Measurements from ENCODE around the gene LCN6. TPM values are rescaled to one million over a fixed set of nuclear protein-coding genes. Genes with fewer than 3 reads are reported as not detected.

The LCN6 gene
- total RNA-seq, 1 donor from 2014 or later = not detected

- no peaks in the 10 kb centered on the region for H3K36me3 Mint-ChIP-seq
- Histone ChIP-seq H3K4me3 (no peak overlapping the region), H2AFZ (replicated peaks) (no peak overlapping the region), H3K27me3 (no peaks in the 10 kb centered on the region), H3K4me2 (no peak overlapping the region), H3K36me3 (no peaks in the 10 kb centered on the region), H3K79me2 (ENCODE audit: low read depth) (no peaks in the 10 kb centered on the region), H3K4me1 (peaks cover 10% of the 10 kb centered on the region), H3K9me3 (ENCODE audit: low read depth) (no peaks in the 10 kb centered on the region), H3K27ac (no peak overlapping the region), H4K20me1 (ENCODE audit: low read depth) (no peaks in the 10 kb centered on the region), H3F3A (ENCODE audit: low read depth) (peaks cover 14% of the 10 kb centered on the region), H3K9ac (no peak overlapping the region)
- DNase-seq (ENCODE audit: low spot score) = no peak
- TF ChIP-seq CTCF (IDR thresholded peaks at IDR 0.05) (no peak), EZH2phosphoT487 (IDR thresholded peaks at IDR 0.05) (no peak), EZH2 (IDR thresholded peaks at IDR 0.05) (no peak)
- peaks cover 19% of the 10 kb centered on the region for H3K4me1 Mint-ChIP-seq
- H3K4me3 Mint-ChIP-seq = peak overlapping the region; percentile 29
- H3K9me3 Mint-ChIP-seq = peaks cover 4% of the 10 kb centered on the region
- peaks cover 7% of the 10 kb centered on the region for H3K27me3 Mint-ChIP-seq (ENCODE audit: insufficient read depth, low read depth)
- peak overlapping the region; percentile 99 for H3K27ac Mint-ChIP-seq
Observed at GRCh38 chr9:136760424-136760823, 12.1 kb upstream of the LCN6 start.

GRCh38 chr9:136759436-136760325 is 11.4 kb upstream of the LCN6 start:
- H3K4me2 ChIP-seq = no peak overlapping the region
- Mint-ChIP-seq H3K27ac (peak overlapping the region; percentile 99), H3K27me3 (ENCODE audit: insufficient read depth, low read depth) (peaks cover 8% of the 10 kb centered on the region), H3K9me3 (peaks cover 7% of the 10 kb centered on the region), H3K36me3 (no peaks in the 10 kb centered on the region), H3K4me1 (peaks cover 19% of the 10 kb centered on the region), H3K4me3 (peak overlapping the region; percentile 43)
- no peak for TF ChIP-seq CTCF (IDR thresholded peaks at IDR 0.05)
- no peak for TF ChIP-seq EZH2phosphoT487 (IDR thresholded peaks at IDR 0.05)
- no peak for TF ChIP-seq EZH2 (IDR thresholded peaks at IDR 0.05)
- DNase-seq (ENCODE audit: low spot score) = no peak
- H4K20me1 ChIP-seq (ENCODE audit: low read depth) = no peaks in the 10 kb centered on the region
- no peak overlapping the region for H3K27ac ChIP-seq
- H3K4me1 ChIP-seq = peaks cover 13% of the 10 kb centered on the region
- no peaks in the 10 kb centered on the region for H3K27me3 ChIP-seq
- H3K4me3 ChIP-seq = no peak overlapping the region
- H3K36me3 ChIP-seq = no peaks in the 10 kb centered on the region
- no peak overlapping the region for H3K9ac ChIP-seq
- no peaks in the 10 kb centered on the region for H3K79me2 ChIP-seq (ENCODE audit: low read depth)
- H2AFZ ChIP-seq (replicated peaks) = no peak overlapping the region
- no peaks in the 10 kb centered on the region for H3K9me3 ChIP-seq (ENCODE audit: low read depth)
- peaks cover 17% of the 10 kb centered on the region for H3F3A ChIP-seq (ENCODE audit: low read depth)

- H3K27ac Mint-ChIP-seq = no peak overlapping the region
- H4K20me1 ChIP-seq (ENCODE audit: low read depth) = no peaks in the 10 kb centered on the region
- no peaks in the 10 kb centered on the region for H3K9me3 ChIP-seq (ENCODE audit: low read depth)
- H3K27me3 Mint-ChIP-seq (ENCODE audit: insufficient read depth, low read depth) = peaks cover 8% of the 10 kb centered on the region
- H3K36me3 Mint-ChIP-seq = no peaks in the 10 kb centered on the region
- no peak overlapping the region for H2AFZ ChIP-seq (replicated peaks)
- H3K4me1 Mint-ChIP-seq = peaks cover 19% of the 10 kb centered on the region
- H3K36me3 ChIP-seq = no peaks in the 10 kb centered on the region
- no peak overlapping the region for H3K4me3 ChIP-seq
- no peak for DNase-seq (ENCODE audit: low spot score)
- no peak overlapping the region for H3K4me3 Mint-ChIP-seq
- no peak overlapping the region for H3K4me2 ChIP-seq
- H3K9ac ChIP-seq = no peak overlapping the region
- peaks cover 13% of the 10 kb centered on the region for H3K4me1 ChIP-seq
- no peaks in the 10 kb centered on the region for H3K27me3 ChIP-seq
- H3K79me2 ChIP-seq (ENCODE audit: low read depth) = no peaks in the 10 kb centered on the region
- TF ChIP-seq EZH2phosphoT487 (IDR thresholded peaks at IDR 0.05) (no peak), EZH2 (IDR thresholded peaks at IDR 0.05) (no peak), CTCF (IDR thresholded peaks at IDR 0.05) (no peak)
- H3K9me3 Mint-ChIP-seq = peaks cover 7% of the 10 kb centered on the region
- peaks cover 17% of the 10 kb centered on the region for H3F3A ChIP-seq (ENCODE audit: low read depth)
- no peak overlapping the region for H3K27ac ChIP-seq
Observed at GRCh38 chr9:136759001-136759400, 10.7 kb upstream of the LCN6 start.
